ENCODE measurements around the gene CRX. TPM values are rescaled to one million over a fixed set of nuclear protein-coding genes. Genes with fewer than 3 reads are reported as not detected.

The CRX gene
- total and polyA plus RNA-seq, 2 donors (not counting 3 experiments of a cell fraction or from before 2014, with no cell fraction given) = not detected

DNA sequence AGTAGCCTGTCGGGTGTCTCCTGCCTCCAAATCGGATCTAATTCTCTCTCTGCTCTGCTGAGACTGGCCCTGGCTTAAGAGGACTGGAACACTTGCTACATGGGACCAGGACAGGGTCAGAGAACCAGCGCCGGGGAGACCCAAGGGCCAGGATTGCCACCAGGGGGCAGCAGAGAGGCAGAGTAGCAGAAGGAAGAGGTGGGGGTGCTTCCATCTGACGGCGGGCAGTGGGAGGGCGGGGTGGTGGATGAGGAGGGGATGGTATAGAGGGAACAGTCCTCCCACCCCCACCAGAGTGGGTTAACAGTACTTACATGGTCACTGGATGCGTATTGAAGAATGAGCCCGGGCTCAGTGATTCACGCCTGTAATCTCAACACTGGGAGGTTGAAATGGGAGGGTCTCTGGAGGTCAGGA, 31.3 kb upstream of the CRX start:
- H3K27me3 ChIP-seq (ENCODE audit: control insufficient read depth in 2 of 2, insufficient read depth in 2 of 2, low read length in 2 of 2) = no peaks in the 10 kb centered on the region
- H3K9me1 ChIP-seq (replicated peaks; ENCODE audit: control insufficient read depth, extremely low read depth, insufficient read depth, low read length) = no peaks in the 10 kb centered on the region
- ChIA-PET POLR2A (no interaction called here), CTCF (interaction anchor here (0.7 to 7.2 kb wide), 15 partner anchors 9 to 83 kb away, joined by 3 to 169 read pairs (median 5); partner anchors contain the start of gene EHD2)
- H3K27ac ChIP-seq (ENCODE audit: insufficient read depth, low read depth, low read length) = no peak overlapping the region
- intact Hi-C loops (cut with micrococcal nuclease) = loop anchor here (1.0 kb wide), 1 partner anchor 73 kb away; no protein-coding TSS in a partner anchor
- FAIRE-seq = peak; percentile 73
- peak overlapping the region; percentile 49 for H2AFZ ChIP-seq (ENCODE audit: low read depth, low read length)
- H3K9me3 ChIP-seq (replicated peaks; ENCODE audit: control insufficient read depth, insufficient read depth, low read length) = no peaks in the 10 kb centered on the region
- no peak overlapping the region for H3K4me2 ChIP-seq (ENCODE audit: insufficient read depth, low read length)
- DNase-seq (ENCODE audit: low read depth, low spot score) = peak; percentile 64
- H3K36me3 ChIP-seq (ENCODE audit: control insufficient read depth in 2 of 2, extremely low read depth in 1 of 2, insufficient read depth in 2 of 2, low read length in 2 of 2) = peaks cover 0 to 6% of the 10 kb centered on the region in 2 experiments
- dilution Hi-C loops (cut with MboI; ENCODE audit: extremely low pct_ligation_motif_present, low sequenced_read_pairs) = no loop called here
- H4K20me1 ChIP-seq (replicated peaks; ENCODE audit: control insufficient read depth, extremely low read depth, insufficient read depth, low read length) = no peaks in the 10 kb centered on the region
- BruUV-seq (replicated peaks) = no TSS peak
- H3K9ac ChIP-seq (replicated peaks; ENCODE audit: extremely low read depth, insufficient read depth, low read length) = no peak overlapping the region
- H3K4me1 ChIP-seq (ENCODE audit: control insufficient read depth, extremely low read depth, insufficient read depth, low read length) = no peaks in the 10 kb centered on the region
- TF ChIP-seq, protein P1, sequence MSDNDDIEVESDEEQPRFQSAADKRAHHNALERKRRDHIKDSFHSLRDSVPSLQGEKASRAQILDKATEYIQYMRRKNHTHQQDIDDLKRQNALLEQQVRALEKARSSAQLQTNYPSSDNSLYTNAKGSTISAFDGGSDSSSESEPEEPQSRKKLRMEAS (IDR thresholded peaks at IDR 0.05; ENCODE audit: insufficient read depth, insufficient read length) = no peak
- peak; percentile 75 to 90 for TF ChIP-seq CTCF (IDR thresholded peaks at IDR 0.05; ENCODE audit: extremely low read depth in 1 of 2, insufficient read depth in 1 of 2, low read depth in 1 of 2, low read length in 2 of 2)
- no peak overlapping the region for H3K4me3 ChIP-seq (replicated peaks in 1 of 3; ENCODE audit: insufficient read depth in 1 of 3, low read depth in 1 of 3, low read length in 3 of 3)
- H3K79me2 ChIP-seq (ENCODE audit: control insufficient read depth, insufficient read depth, low read length) = no peaks in the 10 kb centered on the region

- no peak for FAIRE-seq
These were observed 29.1 kb upstream of the CRX start for GRCh38 chr19:47792616-47793015.

More at GRCh38 chr19:47792616-47793015, 29.1 kb upstream of the CRX start:
- DNase-seq (ENCODE audit: low read depth, low spot score) = no peak
- Histone ChIP-seq H3K36me3 (ENCODE audit: control insufficient read depth in 2 of 2, extremely low read depth in 1 of 2, insufficient read depth in 2 of 2, low read length in 2 of 2) (no peaks in the 10 kb centered on the region), H3K4me1 (ENCODE audit: control insufficient read depth, extremely low read depth, insufficient read depth, low read length) (no peaks in the 10 kb centered on the region), H3K4me2 (ENCODE audit: insufficient read depth, low read length) (no peak overlapping the region), H3K9me3 (replicated peaks; ENCODE audit: control insufficient read depth, insufficient read depth, low read length) (no peaks in the 10 kb centered on the region), H3K79me2 (ENCODE audit: control insufficient read depth, insufficient read depth, low read length) (no peaks in the 10 kb centered on the region), H3K9me1 (replicated peaks; ENCODE audit: control insufficient read depth, extremely low read depth, insufficient read depth, low read length) (no peaks in the 10 kb centered on the region), H3K27me3 (ENCODE audit: control insufficient read depth in 2 of 2, insufficient read depth in 2 of 2, low read length in 2 of 2) (no peaks in the 10 kb centered on the region), H3K9ac (replicated peaks; ENCODE audit: extremely low read depth, insufficient read depth, low read length) (no peak overlapping the region), H3K4me3 (replicated peaks in 1 of 3; ENCODE audit: insufficient read depth in 1 of 3, low read depth in 1 of 3, low read length in 3 of 3) (no peak overlapping the region), H2AFZ (ENCODE audit: low read depth, low read length) (no peak overlapping the region), H4K20me1 (replicated peaks; ENCODE audit: control insufficient read depth, extremely low read depth, insufficient read depth, low read length) (no peaks in the 10 kb centered on the region), H3K27ac (ENCODE audit: insufficient read depth, low read depth, low read length) (no peak overlapping the region)
- TF ChIP-seq FOS (IDR thresholded peaks at IDR 0.05; ENCODE audit: borderline replicate concordance, insufficient read depth, low read length) = no peak
- TF ChIP-seq JUN (IDR thresholded peaks at IDR 0.05; ENCODE audit: borderline replicate concordance, insufficient read depth, insufficient read length, low read depth) = no peak
- TF ChIP-seq POLR2AphosphoS5 (IDR thresholded peaks at IDR 0.05; ENCODE audit: insufficient read depth, low read depth, low read length) = no peak
- no peak for TF ChIP-seq EZH2 (IDR thresholded peaks at IDR 0.05; ENCODE audit: borderline replicate concordance, low read depth, low read length, severe bottlenecking)
- TF ChIP-seq MYC (IDR thresholded peaks at IDR 0.05; ENCODE audit: low read depth, low read length) = no peak
- TF ChIP-seq, protein P1 (IDR thresholded peaks at IDR 0.05; ENCODE audit: insufficient read depth, insufficient read length) = no peak
- TF ChIP-seq GATA2 (IDR thresholded peaks at IDR 0.05; ENCODE audit: insufficient read depth, insufficient read length, low read depth, low read length) = no peak
- TF ChIP-seq CTCF (IDR thresholded peaks at IDR 0.05; ENCODE audit: extremely low read depth in 1 of 2, insufficient read depth in 1 of 2, low read depth in 1 of 2, low read length in 2 of 2) = no peak
- TF ChIP-seq POLR2A (IDR thresholded peaks at IDR 0.05; ENCODE audit: low read depth, low read length) = no peak
- dilution Hi-C loops (cut with MboI; ENCODE audit: extremely low pct_ligation_motif_present, low sequenced_read_pairs) = no loop called here
- no TSS peak for BruUV-seq (replicated peaks)
- ChIA-PET CTCF (interaction anchor here (7.2 kb wide), 1 partner anchor 27 kb away, joined by 169 read pairs; no protein-coding TSS in a partner anchor), POLR2A (no interaction called here)
- intact Hi-C loops (cut with micrococcal nuclease) = no loop called here
